Tibial nerve (tissue), 4 donors: ENCODE measurements around the gene LRRC52.

Experiments used
- CTCF ChIP-seq, 5 experiments: fragments of 200-600 bp in 3 of 5; fragments of 450-650 bp in 2 of 5; sonication (generic) in 3 of 5; IDR thresholded peaks; one replicate each; pipeline ENCODE4 v1.5.1; 2016 to 2019; ENCODE audit warnings: antibody characterized with exemption in 5 of 5, mild to moderate bottlenecking in 3 of 5, moderate library complexity in 2 of 5
- EP300 ChIP-seq, 2 donors: sonication (generic); formaldehyde crosslinking; IDR thresholded peaks; one replicate each; pipeline ENCODE4 v1.6.1; 2017; ENCODE audit warnings: antibody characterized with exemption in 2 of 2, mild to moderate bottlenecking in 1 of 2

GRCh38 chr1:165495858-165496205, 48.0 kb upstream of the LRRC52 start:
- TF ChIP-seq CTCF (IDR thresholded peaks at IDR 0.05), result no peak
- no peak for TF ChIP-seq EP300 (IDR thresholded peaks at IDR 0.05)
